22Rv1 (cell line): ENCODE data around the gene TUBGCP5.

Experiments used
- CTCF ChIP-seq: fragments of 450-650 bp; IDR thresholded peaks from 2 replicates; pipeline ENCODE4 v1.5.1; 2017; ENCODE audit warnings: mild to moderate bottlenecking
- ZFX ChIP-seq: fragments of 450-650 bp; IDR thresholded peaks from 2 replicates; pipeline ENCODE4 v1.6.1; 2017; ENCODE audit warnings: antibody characterized with exemption, borderline replicate concordance

- TF ChIP-seq CTCF (no peak), ZFX (no peak)
Measured at GRCh38 chr15:22966321-22967083, 72.9 kb downstream of the TUBGCP5 start.
